HEK293 (cell line): ENCODE results near the gene PPP1R3F.
A peak's percentile ranks its signal among the peaks of the same experiment; 100 is the strongest.

Experiments used
- BCL6B ChIP-seq: fragments of 450-650 bp; formaldehyde crosslinking; IDR thresholded peaks from 2 replicates; pipeline ENCODE4 v1.5.1; 2017; ENCODE audit warnings: missing biosample characterization, missing genetic modification characterization
- FEZF1 ChIP-seq: fragments of 450-650 bp; formaldehyde crosslinking; IDR thresholded peaks from 2 replicates; pipeline ENCODE4 v1.5.1; 2016; ENCODE audit warnings: missing biosample characterization, missing genetic modification characterization
- HOXD13 ChIP-seq: sonication (generic); formaldehyde crosslinking; IDR thresholded peaks from 2 replicates; pipeline ENCODE4 v1.8.0; 2022; ENCODE audit warnings: missing genetic modification reagents, borderline replicate concordance
- KLF1 ChIP-seq: fragments of 450-650 bp; formaldehyde crosslinking; IDR thresholded peaks from 2 replicates; pipeline ENCODE4 v1.5.1; 2016; ENCODE audit warnings: missing biosample characterization, missing genetic modification characterization
- KLF10 ChIP-seq: fragments of 450-650 bp; IDR thresholded peaks from 2 replicates; pipeline ENCODE4 v1.5.1; 2018; ENCODE audit warnings: missing biosample characterization, mild to moderate bottlenecking, missing genetic modification characterization
- PRDM1 ChIP-seq: fragments of 450-650 bp; formaldehyde crosslinking; IDR thresholded peaks from 2 replicates; pipeline ENCODE4; 2016; ENCODE audit warnings: missing biosample characterization, missing genetic modification characterization
- REPIN1 ChIP-seq: fragments of 450-650 bp; formaldehyde crosslinking; IDR thresholded peaks from 2 replicates; pipeline ENCODE4 v1.5.1; 2017; ENCODE audit warnings: missing biosample characterization, missing genetic modification characterization, low read depth
- SALL2 ChIP-seq: fragments of 450-650 bp; formaldehyde crosslinking; IDR thresholded peaks from 2 replicates; pipeline ENCODE4 v1.5.0; 2017; ENCODE audit warnings: missing biosample characterization, mild to moderate bottlenecking, missing genetic modification characterization, borderline replicate concordance
- SCRT2 ChIP-seq: fragments of 450-650 bp; formaldehyde crosslinking; IDR thresholded peaks from 2 replicates; pipeline ENCODE4 v1.5.1; 2016; ENCODE audit warnings: missing biosample characterization, missing genetic modification characterization
- SP7 ChIP-seq: fragments of 450-650 bp; formaldehyde crosslinking; IDR thresholded peaks from 2 replicates; pipeline ENCODE4 v1.5.1; 2016; ENCODE audit warnings: missing biosample characterization, missing genetic modification characterization
- TSHZ1 ChIP-seq: fragments of 450-650 bp; formaldehyde crosslinking; IDR thresholded peaks from 2 replicates; pipeline ENCODE4 v1.5.1; 2016; ENCODE audit warnings: missing biosample characterization, missing genetic modification characterization, borderline replicate concordance
- ZIC2 ChIP-seq: fragments of 450-650 bp; formaldehyde crosslinking; IDR thresholded peaks from 2 replicates; pipeline ENCODE4 v1.5.1; 2016; ENCODE audit warnings: missing biosample characterization, missing genetic modification characterization
- ZNF133 ChIP-seq: fragments of 450-650 bp; formaldehyde crosslinking; IDR thresholded peaks from 2 replicates; pipeline ENCODE4 v1.5.1; 2016; ENCODE audit warnings: missing biosample characterization, missing genetic modification characterization
- ZNF138 ChIP-seq: fragments of 450-650 bp; formaldehyde crosslinking; IDR thresholded peaks from 2 replicates; pipeline ENCODE4 v1.5.1; 2016; ENCODE audit warnings: missing biosample characterization, missing genetic modification characterization, borderline replicate concordance
- ZNF155 ChIP-seq: fragments of 450-650 bp; formaldehyde crosslinking; IDR thresholded peaks from 2 replicates; pipeline ENCODE4 v1.5.1; 2016; ENCODE audit warnings: missing biosample characterization, missing genetic modification characterization
- ZNF174 ChIP-seq: fragments of 450-650 bp; formaldehyde crosslinking; IDR thresholded peaks from 2 replicates; pipeline ENCODE4 v1.5.0; 2017; ENCODE audit warnings: missing biosample characterization, mild to moderate bottlenecking, missing genetic modification characterization
- ZNF324 ChIP-seq: fragments of 450-650 bp; formaldehyde crosslinking; IDR thresholded peaks from 2 replicates; pipeline ENCODE4 v1.5.1; 2016; ENCODE audit warnings: missing biosample characterization, missing genetic modification characterization
- ZNF37A ChIP-seq: fragments of 450-650 bp; IDR thresholded peaks from 2 replicates; pipeline ENCODE4 v1.5.1; 2018; ENCODE audit warnings: missing biosample characterization, missing genetic modification characterization
- ZNF433 ChIP-seq: fragments of 450-650 bp; formaldehyde crosslinking; IDR thresholded peaks from 2 replicates; pipeline ENCODE4 v1.5.1; 2016; ENCODE audit warnings: missing biosample characterization, missing genetic modification characterization, low read depth
- ZNF530 ChIP-seq: fragments of 450-650 bp; formaldehyde crosslinking; IDR thresholded peaks from 2 replicates; pipeline ENCODE4 v1.5.1; 2016; ENCODE audit warnings: low read depth, missing biosample characterization, missing genetic modification characterization
- ZNF549 ChIP-seq: fragments of 450-650 bp; IDR thresholded peaks from 2 replicates; pipeline ENCODE4 v1.5.1; 2018; ENCODE audit warnings: missing biosample characterization, missing genetic modification characterization, mild to moderate bottlenecking, inconsistent platforms, moderate library complexity
- ZNF558 ChIP-seq: fragments of 450-650 bp; formaldehyde crosslinking; IDR thresholded peaks from 2 replicates; pipeline ENCODE4 v1.5.1; 2016; ENCODE audit warnings: missing biosample characterization, missing genetic modification characterization
- ZNF600 ChIP-seq: fragments of 450-650 bp; formaldehyde crosslinking; IDR thresholded peaks from 2 replicates; pipeline ENCODE4 v1.5.1; 2016; ENCODE audit warnings: missing biosample characterization, missing genetic modification characterization
- ZNF785 ChIP-seq: fragments of 450-650 bp; formaldehyde crosslinking; IDR thresholded peaks from 2 replicates; pipeline ENCODE4 v1.5.1; 2016; ENCODE audit warnings: missing biosample characterization, missing genetic modification characterization
- TF ChIP-seq, protein P1 (sequence below): fragments of 450-650 bp; formaldehyde crosslinking; IDR thresholded peaks from 2 replicates; pipeline ENCODE4 v1.5.1; 2016; ENCODE audit warnings: missing biosample characterization, missing genetic modification characterization, low read depth
- TF ChIP-seq, protein P2 (sequence below): fragments of 450-650 bp; formaldehyde crosslinking; conservative IDR thresholded peaks from 2 replicates; pipeline ENCODE4 v1.5.1; 2016; ENCODE audit warnings: low read depth, missing biosample characterization, missing genetic modification characterization
- TF ChIP-seq, protein P3 (sequence below): fragments of 450-650 bp; formaldehyde crosslinking; optimal IDR thresholded peaks from 2 replicates; pipeline ENCODE3; 2016; ENCODE audit warnings: missing biosample characterization, mild to moderate bottlenecking, missing genetic modification characterization

The PPP1R3F gene

GRCh38 chrX:49269010-49269766, 405 bp upstream of the PPP1R3F start (continued):
- TF ChIP-seq KLF10 (tag by site-specific recombination) (0 out of 2 replicates have a peak, but pooled peaks have one; percentile 40), ZNF785 (tag by site-specific recombination) (no peak), ZNF155 (tag by site-specific recombination) (no peak), ZNF133 (tag by site-specific recombination) (no peak), SALL2 (tag by site-specific recombination) (no peak), ZNF600 (tag by site-specific recombination) (no peak), SP7 (peak; percentile 45), ZIC2 (no peak), ZNF530 (no peak), TSHZ1 (tag by site-specific recombination) (no peak), BCL6B (tag by site-specific recombination) (peak; percentile 80), ZNF558 (tag by site-specific recombination) (no peak), KLF1 (tag by site-specific recombination) (peak; percentile 54; the same call in 1 of the 2 replicates), ZNF433 (tag by site-specific recombination) (no peak), ZNF37A (no peak), ZNF174 (tag by site-specific recombination) (no peak), REPIN1 (tag by site-specific recombination) (no peak), PRDM1 (tag by site-specific recombination) (no peak), FEZF1 (tag by site-specific recombination) (no peak), ZNF324 (tag by site-specific recombination) (0 out of 2 replicates have a peak, but pooled peaks have one; percentile 44), ZNF138 (tag by site-specific recombination) (no peak), SCRT2 (no peak), ZNF549 (tag by site-specific recombination) (no peak), HOXD13 (CRISPR knock-in tag) (no peak)
- TF ChIP-seq, protein P1, sequence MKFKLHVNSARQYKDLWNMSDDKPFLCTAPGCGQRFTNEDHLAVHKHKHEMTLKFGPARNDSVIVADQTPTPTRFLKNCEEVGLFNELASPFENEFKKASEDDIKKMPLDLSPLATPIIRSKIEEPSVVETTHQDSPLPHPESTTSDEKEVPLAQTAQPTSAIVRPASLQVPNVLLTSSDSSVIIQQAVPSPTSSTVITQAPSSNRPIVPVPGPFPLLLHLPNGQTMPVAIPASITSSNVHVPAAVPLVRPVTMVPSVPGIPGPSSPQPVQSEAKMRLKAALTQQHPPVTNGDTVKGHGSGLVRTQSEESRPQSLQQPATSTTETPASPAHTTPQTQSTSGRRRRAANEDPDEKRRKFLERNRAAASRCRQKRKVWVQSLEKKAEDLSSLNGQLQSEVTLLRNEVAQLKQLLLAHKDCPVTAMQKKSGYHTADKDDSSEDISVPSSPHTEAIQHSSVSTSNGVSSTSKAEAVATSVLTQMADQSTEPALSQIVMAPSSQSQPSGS: peak; percentile 84
- TF ChIP-seq, protein P2, sequence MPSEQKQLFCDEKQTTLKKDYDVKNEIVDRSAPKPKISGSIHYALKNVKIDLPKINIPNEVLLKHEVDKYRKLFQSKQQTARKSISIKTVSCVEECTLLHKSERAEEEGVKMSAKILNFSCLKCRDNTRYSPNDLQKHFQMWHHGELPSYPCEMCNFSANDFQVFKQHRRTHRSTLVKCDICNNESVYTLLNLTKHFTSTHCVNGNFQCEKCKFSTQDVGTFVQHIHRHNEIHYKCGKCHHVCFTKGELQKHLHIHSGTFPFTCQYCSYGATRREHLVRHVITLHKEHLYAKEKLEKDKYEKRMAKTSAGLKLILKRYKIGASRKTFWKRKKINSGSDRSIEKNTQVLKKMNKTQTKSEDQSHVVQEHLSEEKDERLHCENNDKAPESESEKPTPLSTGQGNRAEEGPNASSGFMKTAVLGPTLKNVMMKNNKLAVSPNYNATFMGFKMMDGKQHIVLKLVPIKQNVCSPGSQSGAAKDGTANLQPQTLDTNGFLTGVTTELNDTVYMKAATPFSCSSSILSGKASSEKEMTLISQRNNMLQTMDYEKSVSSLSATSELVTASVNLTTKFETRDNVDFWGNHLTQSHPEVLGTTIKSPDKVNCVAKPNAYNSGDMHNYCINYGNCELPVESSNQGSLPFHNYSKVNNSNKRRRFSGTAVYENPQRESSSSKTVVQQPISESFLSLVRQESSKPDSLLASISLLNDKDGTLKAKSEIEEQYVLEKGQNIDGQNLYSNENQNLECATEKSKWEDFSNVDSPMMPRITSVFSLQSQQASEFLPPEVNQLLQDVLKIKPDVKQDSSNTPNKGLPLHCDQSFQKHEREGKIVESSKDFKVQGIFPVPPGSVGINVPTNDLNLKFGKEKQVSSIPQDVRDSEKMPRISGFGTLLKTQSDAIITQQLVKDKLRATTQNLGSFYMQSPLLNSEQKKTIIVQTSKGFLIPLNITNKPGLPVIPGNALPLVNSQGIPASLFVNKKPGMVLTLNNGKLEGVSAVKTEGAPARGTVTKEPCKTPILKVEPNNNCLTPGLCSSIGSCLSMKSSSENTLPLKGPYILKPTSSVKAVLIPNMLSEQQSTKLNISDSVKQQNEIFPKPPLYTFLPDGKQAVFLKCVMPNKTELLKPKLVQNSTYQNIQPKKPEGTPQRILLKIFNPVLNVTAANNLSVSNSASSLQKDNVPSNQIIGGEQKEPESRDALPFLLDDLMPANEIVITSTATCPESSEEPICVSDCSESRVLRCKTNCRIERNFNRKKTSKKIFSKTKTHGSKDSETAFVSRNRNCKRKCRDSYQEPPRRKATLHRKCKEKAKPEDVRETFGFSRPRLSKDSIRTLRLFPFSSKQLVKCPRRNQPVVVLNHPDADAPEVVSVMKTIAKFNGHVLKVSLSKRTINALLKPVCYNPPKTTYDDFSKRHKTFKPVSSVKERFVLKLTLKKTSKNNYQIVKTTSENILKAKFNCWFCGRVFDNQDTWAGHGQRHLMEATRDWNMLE (tag by site-specific recombination): no peak
- TF ChIP-seq, protein P3, sequence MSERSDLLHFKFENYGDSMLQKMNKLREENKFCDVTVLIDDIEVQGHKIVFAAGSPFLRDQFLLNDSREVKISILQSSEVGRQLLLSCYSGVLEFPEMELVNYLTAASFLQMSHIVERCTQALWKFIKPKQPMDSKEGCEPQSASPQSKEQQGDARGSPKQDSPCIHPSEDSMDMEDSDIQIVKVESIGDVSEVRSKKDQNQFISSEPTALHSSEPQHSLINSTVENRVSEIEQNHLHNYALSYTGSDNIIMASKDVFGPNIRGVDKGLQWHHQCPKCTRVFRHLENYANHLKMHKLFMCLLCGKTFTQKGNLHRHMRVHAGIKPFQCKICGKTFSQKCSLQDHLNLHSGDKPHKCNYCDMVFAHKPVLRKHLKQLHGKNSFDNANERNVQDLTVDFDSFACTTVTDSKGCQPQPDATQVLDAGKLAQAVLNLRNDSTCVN (tag by site-specific recombination): peak; percentile 58
